Suprapubic skin (tissue), 4 donors: ENCODE data around the gene ACKR3. TPM values are rescaled to one million over a fixed set of nuclear protein-coding genes. Genes with fewer than 3 reads are reported as not detected.
A peak's percentile ranks its signal among the peaks of the same experiment; 100 is the strongest.

Source experiments
- DNase-seq, 2 donors: peaks; one replicate each; pipeline ENCODE4 v3.0.0-alpha.2; 2019; ENCODE audit warnings: low spot score in 2 of 2
- H3K27ac ChIP-seq: fragments of 200-600 bp; sonication (generic); one replicate; pipeline ENCODE4 v1.5.1; 2019
- H3K27me3 ChIP-seq: fragments of 200-600 bp; sonication (generic); one replicate; pipeline ENCODE4 v1.5.1; 2019
- H3K36me3 ChIP-seq: fragments of 200-600 bp; sonication (generic); one replicate; pipeline ENCODE4 v1.5.1; 2019
- H3K4me1 ChIP-seq: fragments of 200-600 bp; sonication (generic); one replicate; pipeline ENCODE4 v1.5.1; 2019
- H3K4me3 ChIP-seq: fragments of 200-600 bp; sonication (generic); one replicate; pipeline ENCODE4 v1.5.1; 2019; ENCODE audit warnings: mild to moderate bottlenecking
- H3K9me3 ChIP-seq: fragments of 200-600 bp; sonication (generic); one replicate; pipeline ENCODE4 v1.5.1; 2019
- EP300 ChIP-seq: sonication (generic); formaldehyde crosslinking; IDR thresholded peaks from one replicate; pipeline ENCODE4 v1.6.1; 2017; ENCODE audit warnings: antibody characterized with exemption
- POLR2A ChIP-seq, 2 donors: fragments of 450-650 bp; IDR thresholded peaks; one replicate each; pipeline ENCODE4 v1.6.1; 2017; ENCODE audit warnings: antibody characterized with exemption in 2 of 2, mild to moderate bottlenecking in 2 of 2, moderate library complexity in 2 of 2
- POLR2AphosphoS5 ChIP-seq, 3 donors: sonication (generic); formaldehyde crosslinking; IDR thresholded peaks; one replicate each; pipeline ENCODE4 v1.6.1; 2017; ENCODE audit warnings: antibody characterized with exemption in 3 of 3
- WGBS: methylation state at CpG from one replicate; pipeline ENCODE4 v1.1.5; 2018; 5-methylcytosine and 5-hydroxymethylcytosine counted together
- total RNA-seq, 4 donors: library from RNA; depleted of rRNA; stranded (reverse); fragments of >200 nt; gene quantifications; one replicate each; pipeline ENCODE4 v1.1.0, GENCODE V29; 2016
- TF ChIP-seq, protein P1 (sequence below), 2 donors: fragments of 200-600 bp in 1 of 2; fragments of 450-650 bp in 1 of 2; sonication (generic) in 1 of 2; IDR thresholded peaks; one replicate each; pipeline ENCODE4 v1.5.1; 2016 to 2019; ENCODE audit warnings: antibody characterized with exemption in 2 of 2, mild to moderate bottlenecking in 1 of 2, moderate library complexity in 1 of 2

Gene ACKR3
- total RNA-seq, 4 donors from 2014 or later, result 15.8 to 51.5 (median 34.9) TPM

DNA sequence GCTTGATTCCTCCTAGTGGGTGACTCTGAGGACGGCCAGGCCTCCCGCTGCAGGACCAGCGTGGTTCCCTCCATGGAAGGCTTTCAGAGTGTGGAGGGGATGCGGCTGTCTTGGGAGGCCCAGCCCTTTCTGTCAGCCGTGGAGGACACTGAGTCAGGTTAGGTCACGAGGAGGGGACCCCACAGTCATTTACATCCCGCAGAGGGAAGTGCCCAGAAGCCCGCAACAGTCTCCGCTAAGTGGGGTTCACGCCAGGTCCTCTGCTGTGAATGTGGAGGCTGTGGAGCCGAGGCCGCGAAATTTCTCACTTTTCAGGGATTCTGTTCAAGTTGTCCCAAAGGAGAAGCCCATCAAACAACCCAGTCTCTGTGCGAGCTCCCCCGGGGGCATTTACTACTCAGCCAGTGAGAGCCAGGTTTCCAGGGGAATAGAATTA is 8.8 kb downstream of the ACKR3 start:
- H3K4me1 ChIP-seq, result peaks cover 25% of the 10 kb centered on the region
- no peak for DNase-seq
- no peaks in the 10 kb centered on the region for H3K27me3 ChIP-seq
- TF ChIP-seq EP300, result no peak
- TF ChIP-seq POLR2A (IDR thresholded peaks at IDR 0.05), result no peak
- no peak overlapping the region for H3K4me3 ChIP-seq
- no peaks in the 10 kb centered on the region for H3K9me3 ChIP-seq
- peak overlapping the region; percentile 77 for H3K27ac ChIP-seq
- WGBS, result 67% methylated on average over 12 of the region's 15 CpGs
- peaks cover 18% of the 10 kb centered on the region for H3K36me3 ChIP-seq

DNA sequence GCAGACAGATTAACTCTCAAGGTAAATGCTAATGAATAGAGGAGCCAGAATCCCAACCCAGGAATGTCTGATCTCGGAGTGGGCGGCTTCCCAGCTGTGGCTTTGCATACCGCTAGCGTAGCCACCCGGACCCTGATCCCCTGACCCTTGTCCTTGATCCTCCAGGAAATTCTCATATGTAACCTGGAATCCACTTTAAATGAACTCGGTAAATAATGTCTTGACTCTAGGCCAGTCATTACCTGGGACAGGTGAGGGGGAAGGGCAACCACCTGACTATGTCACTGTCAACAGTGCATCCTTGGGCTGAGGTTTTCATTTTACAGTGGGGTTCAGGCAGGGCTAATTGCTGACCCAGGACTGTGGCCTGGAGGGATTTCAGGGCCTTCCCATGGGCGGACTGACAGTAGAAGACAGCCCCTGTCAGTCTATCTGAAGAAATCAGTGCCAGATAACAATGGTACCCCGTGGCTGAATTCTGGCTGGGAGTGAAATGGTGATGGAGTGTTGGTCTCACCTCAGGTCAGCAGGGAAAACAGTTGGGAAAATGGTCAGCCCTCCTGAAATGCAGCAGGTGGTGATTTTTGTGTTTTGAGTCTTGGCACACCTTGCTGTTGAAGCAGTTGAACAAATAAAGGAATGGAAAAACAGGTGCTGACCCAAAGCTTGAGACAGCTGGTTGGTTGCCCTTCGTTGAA is 9.6 kb downstream of the ACKR3 start:
- H3K4me1 ChIP-seq, result peaks cover 17% of the 10 kb centered on the region
- DNase-seq, result no peak
- WGBS, result 70% methylated on average over 9 of the region's 9 CpGs
- peaks cover 18% of the 10 kb centered on the region for H3K36me3 ChIP-seq
- no peaks in the 10 kb centered on the region for H3K9me3 ChIP-seq
- TF ChIP-seq POLR2AphosphoS5 (IDR thresholded peaks at IDR 0.05) (no peak), EP300 (no peak), POLR2A (IDR thresholded peaks at IDR 0.05) (no peak)
- TF ChIP-seq, protein P1, sequence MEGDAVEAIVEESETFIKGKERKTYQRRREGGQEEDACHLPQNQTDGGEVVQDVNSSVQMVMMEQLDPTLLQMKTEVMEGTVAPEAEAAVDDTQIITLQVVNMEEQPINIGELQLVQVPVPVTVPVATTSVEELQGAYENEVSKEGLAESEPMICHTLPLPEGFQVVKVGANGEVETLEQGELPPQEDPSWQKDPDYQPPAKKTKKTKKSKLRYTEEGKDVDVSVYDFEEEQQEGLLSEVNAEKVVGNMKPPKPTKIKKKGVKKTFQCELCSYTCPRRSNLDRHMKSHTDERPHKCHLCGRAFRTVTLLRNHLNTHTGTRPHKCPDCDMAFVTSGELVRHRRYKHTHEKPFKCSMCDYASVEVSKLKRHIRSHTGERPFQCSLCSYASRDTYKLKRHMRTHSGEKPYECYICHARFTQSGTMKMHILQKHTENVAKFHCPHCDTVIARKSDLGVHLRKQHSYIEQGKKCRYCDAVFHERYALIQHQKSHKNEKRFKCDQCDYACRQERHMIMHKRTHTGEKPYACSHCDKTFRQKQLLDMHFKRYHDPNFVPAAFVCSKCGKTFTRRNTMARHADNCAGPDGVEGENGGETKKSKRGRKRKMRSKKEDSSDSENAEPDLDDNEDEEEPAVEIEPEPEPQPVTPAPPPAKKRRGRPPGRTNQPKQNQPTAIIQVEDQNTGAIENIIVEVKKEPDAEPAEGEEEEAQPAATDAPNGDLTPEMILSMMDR (IDR thresholded peaks at IDR 0.05), result no peak
- no peak overlapping the region for H3K4me3 ChIP-seq
- H3K27me3 ChIP-seq, result no peaks in the 10 kb centered on the region
- no peak overlapping the region for H3K27ac ChIP-seq

GRCh38 chr2:236579746-236580315 is 10.2 kb downstream of the ACKR3 start:
- 67% methylated on average over 9 of the region's 9 CpGs for WGBS
- no peak overlapping the region for H3K27ac ChIP-seq
- peaks cover 11% of the 10 kb centered on the region for H3K4me1 ChIP-seq
- TF ChIP-seq, protein P1 (IDR thresholded peaks at IDR 0.05), result no peak
- TF ChIP-seq POLR2A (IDR thresholded peaks at IDR 0.05) (no peak), EP300 (no peak), POLR2AphosphoS5 (IDR thresholded peaks at IDR 0.05) (no peak)
- DNase-seq, result no peak
- no peaks in the 10 kb centered on the region for H3K27me3 ChIP-seq
- peaks cover 18% of the 10 kb centered on the region for H3K36me3 ChIP-seq
- H3K9me3 ChIP-seq, result no peaks in the 10 kb centered on the region
- no peak overlapping the region for H3K4me3 ChIP-seq

DNA sequence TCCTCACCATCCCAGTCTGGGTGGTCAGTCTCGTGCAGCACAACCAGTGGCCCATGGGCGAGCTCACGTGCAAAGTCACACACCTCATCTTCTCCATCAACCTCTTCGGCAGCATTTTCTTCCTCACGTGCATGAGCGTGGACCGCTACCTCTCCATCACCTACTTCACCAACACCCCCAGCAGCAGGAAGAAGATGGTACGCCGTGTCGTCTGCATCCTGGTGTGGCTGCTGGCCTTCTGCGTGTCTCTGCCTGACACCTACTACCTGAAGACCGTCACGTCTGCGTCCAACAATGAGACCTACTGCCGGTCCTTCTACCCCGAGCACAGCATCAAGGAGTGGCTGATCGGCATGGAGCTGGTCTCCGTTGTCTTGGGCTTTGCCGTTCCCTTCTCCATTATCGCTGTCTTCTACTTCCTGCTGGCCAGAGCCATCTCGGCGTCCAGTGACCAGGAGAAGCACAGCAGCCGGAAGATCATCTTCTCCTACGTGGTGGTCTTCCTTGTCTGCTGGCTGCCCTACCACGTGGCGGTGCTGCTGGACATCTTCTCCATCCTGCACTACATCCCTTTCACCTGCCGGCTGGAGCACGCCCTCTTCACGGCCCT is 11.2 kb downstream of the ACKR3 start:
- Histone ChIP-seq H3K27ac (no peak overlapping the region), H3K4me3 (no peak overlapping the region), H3K9me3 (no peaks in the 10 kb centered on the region), H3K27me3 (no peaks in the 10 kb centered on the region), H3K4me1 (peaks cover 11% of the 10 kb centered on the region), H3K36me3 (peaks cover 18% of the 10 kb centered on the region)
- DNase-seq, result no peak
- WGBS, result 96% methylated on average over 29 of the region's 29 CpGs
- TF ChIP-seq POLR2AphosphoS5 (IDR thresholded peaks at IDR 0.05) (no peak), POLR2A (IDR thresholded peaks at IDR 0.05) (no peak), EP300 (no peak)
- TF ChIP-seq, protein P1 (IDR thresholded peaks at IDR 0.05), result no peak

GRCh38 chr2:236581546-236581945 is 11.9 kb downstream of the ACKR3 start:
- H3K36me3 ChIP-seq, result peaks cover 18% of the 10 kb centered on the region
- no peaks in the 10 kb centered on the region for H3K9me3 ChIP-seq
- no peak overlapping the region for H3K27ac ChIP-seq
- peaks cover 11% of the 10 kb centered on the region for H3K4me1 ChIP-seq
- no peaks in the 10 kb centered on the region for H3K27me3 ChIP-seq
- DNase-seq, result no peak
- 74% methylated on average over 6 of the region's 7 CpGs for WGBS
- TF ChIP-seq POLR2A (IDR thresholded peaks at IDR 0.05) (no peak), POLR2AphosphoS5 (IDR thresholded peaks at IDR 0.05) (no peak), EP300 (no peak)
- TF ChIP-seq, protein P1 (IDR thresholded peaks at IDR 0.05), result no peak
- H3K4me3 ChIP-seq, result no peak overlapping the region
